ENCODE measurements around the gene ZFYVE19.

GRCh38 chr15:40768521-40769273 lies 38.2 kb upstream of the ZFYVE19 start:
- TF ChIP-seq CTCF (IDR thresholded peaks at IDR 0.05) = no peak
- TF ChIP-seq POLR2A (IDR thresholded peaks at IDR 0.05) = no peak
